Glutamatergic neuron (in vitro differentiated cells): ENCODE data around the gene TCOF1. TPM values are rescaled to one million over a fixed set of nuclear protein-coding genes. Genes with fewer than 3 reads are reported as not detected.

Source experiments
- DNase-seq: peaks from one replicate; pipeline ENCODE4 v3.0.0; 2022
- H3K27ac Mint-ChIP-seq: one replicate; pipeline ENCODE4 v1.8.0; 2020; ENCODE audit warnings: mild to moderate bottlenecking, mixed read lengths, inconsistent platforms; ENCODE audit not compliant: unreplicated experiment
- H3K27me3 Mint-ChIP-seq: one replicate; pipeline ENCODE4 v1.8.0; 2020; ENCODE audit warnings: mild to moderate bottlenecking, moderate library complexity, mixed read lengths, inconsistent platforms; ENCODE audit not compliant: unreplicated experiment
- H3K36me3 Mint-ChIP-seq: one replicate; pipeline ENCODE4 v1.8.0; 2020; ENCODE audit warnings: mild to moderate bottlenecking, mixed read lengths, inconsistent platforms; ENCODE audit not compliant: unreplicated experiment
- H3K4me1 Mint-ChIP-seq: one replicate; pipeline ENCODE4 v1.8.0; 2020; ENCODE audit warnings: mild to moderate bottlenecking, low read depth, mixed read lengths, inconsistent platforms; ENCODE audit not compliant: unreplicated experiment
- H3K4me3 Mint-ChIP-seq: one replicate; pipeline ENCODE4 v1.8.0; 2020; ENCODE audit warnings: mild to moderate bottlenecking, mixed read lengths, inconsistent platforms; ENCODE audit not compliant: unreplicated experiment
- H3K9me3 Mint-ChIP-seq: one replicate; pipeline ENCODE4 v1.8.0; 2020; ENCODE audit warnings: mild to moderate bottlenecking, moderate library complexity, mixed read lengths, inconsistent platforms; ENCODE audit not compliant: unreplicated experiment
- total RNA-seq: library from RNA; stranded (reverse); fragmentation: NEBNext Ultra II Directional; extraction: Animal tissue kit (Norgen Biotek cat#: 25700); gene quantifications from one replicate; pipeline ENCODE4 v1.2.1, GENCODE V29; 2021; ENCODE audit not compliant: unreplicated experiment
- TF ChIP-seq, protein P1 (sequence below): fragments of 200-600 bp; sonication (generic); IDR thresholded peaks from one replicate; pipeline ENCODE4 v1.5.0; 2021; ENCODE audit not compliant: partially characterized antibody, unreplicated experiment

The TCOF1 gene
- total RNA-seq, 1 donor from 2014 or later, result 39.7 TPM

DNA sequence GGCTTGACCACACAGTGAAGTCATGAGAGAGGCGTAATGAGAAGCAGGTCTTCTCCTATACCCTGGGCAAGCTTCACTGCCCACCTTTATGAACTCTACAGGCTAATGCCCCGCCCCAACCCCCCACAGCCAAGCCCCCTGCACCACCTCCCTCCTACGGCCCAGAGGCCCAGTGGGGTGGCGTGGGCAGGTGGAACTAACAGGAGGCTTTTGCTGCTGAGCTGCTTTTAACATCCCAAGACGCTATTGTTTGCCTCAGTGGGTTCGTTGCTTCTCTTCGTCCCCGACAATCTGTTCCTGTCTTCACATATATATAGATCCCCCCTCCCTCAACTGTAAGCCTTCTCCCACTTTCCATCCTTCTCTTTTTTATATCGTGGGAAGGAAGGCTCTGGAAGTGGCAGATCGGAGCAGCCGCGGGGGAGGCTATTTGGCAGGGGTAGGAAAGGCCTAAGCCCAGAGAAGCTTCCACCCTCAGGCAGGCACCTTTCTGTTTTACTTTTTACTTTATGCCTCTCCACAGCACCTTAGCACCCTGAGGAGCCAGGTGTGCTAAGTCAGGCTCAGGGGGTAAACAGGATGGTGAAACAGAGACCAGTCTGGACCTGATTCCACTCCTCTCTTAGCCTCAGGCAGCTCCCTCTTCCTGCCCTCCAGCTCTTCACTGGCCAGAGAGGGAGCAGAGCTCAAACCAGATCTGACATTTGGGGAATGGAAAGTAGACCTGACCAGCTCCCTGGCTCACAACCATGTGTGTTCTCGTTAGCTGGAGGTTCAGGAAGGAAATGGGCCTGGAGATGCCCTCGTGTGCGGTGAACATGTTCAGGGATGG is 28.7 kb downstream of the TCOF1 start:
- H3K36me3 Mint-ChIP-seq, result no peaks in the 10 kb centered on the region

DNA sequence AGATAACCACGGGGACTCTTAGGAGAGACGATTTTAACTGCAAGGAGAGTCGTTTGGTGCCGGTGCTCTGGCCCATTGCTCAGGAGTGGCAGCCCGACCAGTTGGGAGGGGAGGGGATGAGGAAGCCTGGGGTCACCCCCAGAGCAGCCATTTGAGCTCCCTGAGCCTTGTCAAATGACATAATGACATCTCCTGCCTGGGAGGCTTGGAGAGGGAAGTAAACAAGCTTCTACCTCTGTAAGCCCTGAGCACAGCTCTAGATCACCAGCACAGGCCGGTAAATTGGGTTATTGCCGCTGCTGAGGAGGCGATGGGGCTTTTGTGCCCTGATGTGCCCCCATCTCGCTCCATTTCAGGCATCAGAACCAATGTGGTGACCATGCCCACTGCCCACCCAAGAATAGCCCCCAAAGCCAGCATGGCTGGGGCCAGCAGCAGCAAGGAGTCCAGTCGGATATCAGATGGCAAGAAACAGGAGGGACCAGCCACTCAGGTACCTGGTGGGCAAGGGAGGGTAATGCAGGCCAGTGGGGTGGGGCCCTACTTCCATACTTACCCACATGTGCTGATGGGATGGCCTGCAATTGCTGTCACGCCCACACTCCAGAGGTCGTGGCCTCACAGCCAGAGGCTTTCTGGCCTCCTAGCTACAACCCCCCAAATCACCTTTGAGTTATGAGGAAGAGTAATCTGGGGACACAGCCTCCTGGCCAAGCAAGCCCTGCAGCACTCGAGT is 32.2 kb downstream of the TCOF1 start:
- Mint-ChIP-seq H3K27ac (no peak overlapping the region), H3K27me3 (no peaks in the 10 kb centered on the region), H3K4me1 (no peaks in the 10 kb centered on the region), H3K9me3 (no peaks in the 10 kb centered on the region), H3K4me3 (no peak overlapping the region), H3K36me3 (no peaks in the 10 kb centered on the region)
- TF ChIP-seq, protein P1, sequence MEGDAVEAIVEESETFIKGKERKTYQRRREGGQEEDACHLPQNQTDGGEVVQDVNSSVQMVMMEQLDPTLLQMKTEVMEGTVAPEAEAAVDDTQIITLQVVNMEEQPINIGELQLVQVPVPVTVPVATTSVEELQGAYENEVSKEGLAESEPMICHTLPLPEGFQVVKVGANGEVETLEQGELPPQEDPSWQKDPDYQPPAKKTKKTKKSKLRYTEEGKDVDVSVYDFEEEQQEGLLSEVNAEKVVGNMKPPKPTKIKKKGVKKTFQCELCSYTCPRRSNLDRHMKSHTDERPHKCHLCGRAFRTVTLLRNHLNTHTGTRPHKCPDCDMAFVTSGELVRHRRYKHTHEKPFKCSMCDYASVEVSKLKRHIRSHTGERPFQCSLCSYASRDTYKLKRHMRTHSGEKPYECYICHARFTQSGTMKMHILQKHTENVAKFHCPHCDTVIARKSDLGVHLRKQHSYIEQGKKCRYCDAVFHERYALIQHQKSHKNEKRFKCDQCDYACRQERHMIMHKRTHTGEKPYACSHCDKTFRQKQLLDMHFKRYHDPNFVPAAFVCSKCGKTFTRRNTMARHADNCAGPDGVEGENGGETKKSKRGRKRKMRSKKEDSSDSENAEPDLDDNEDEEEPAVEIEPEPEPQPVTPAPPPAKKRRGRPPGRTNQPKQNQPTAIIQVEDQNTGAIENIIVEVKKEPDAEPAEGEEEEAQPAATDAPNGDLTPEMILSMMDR, result no peak
- no peak for DNase-seq

More for the DNA sequence above, 28.7 kb downstream of the TCOF1 start:
- H3K4me3 Mint-ChIP-seq, result no peak overlapping the region
- no peaks in the 10 kb centered on the region for H3K27me3 Mint-ChIP-seq
- DNase-seq, result no peak
- no peaks in the 10 kb centered on the region for H3K4me1 Mint-ChIP-seq
- no peak overlapping the region for H3K27ac Mint-ChIP-seq
- H3K9me3 Mint-ChIP-seq, result no peaks in the 10 kb centered on the region
- TF ChIP-seq, protein P1, result no peak

DNA sequence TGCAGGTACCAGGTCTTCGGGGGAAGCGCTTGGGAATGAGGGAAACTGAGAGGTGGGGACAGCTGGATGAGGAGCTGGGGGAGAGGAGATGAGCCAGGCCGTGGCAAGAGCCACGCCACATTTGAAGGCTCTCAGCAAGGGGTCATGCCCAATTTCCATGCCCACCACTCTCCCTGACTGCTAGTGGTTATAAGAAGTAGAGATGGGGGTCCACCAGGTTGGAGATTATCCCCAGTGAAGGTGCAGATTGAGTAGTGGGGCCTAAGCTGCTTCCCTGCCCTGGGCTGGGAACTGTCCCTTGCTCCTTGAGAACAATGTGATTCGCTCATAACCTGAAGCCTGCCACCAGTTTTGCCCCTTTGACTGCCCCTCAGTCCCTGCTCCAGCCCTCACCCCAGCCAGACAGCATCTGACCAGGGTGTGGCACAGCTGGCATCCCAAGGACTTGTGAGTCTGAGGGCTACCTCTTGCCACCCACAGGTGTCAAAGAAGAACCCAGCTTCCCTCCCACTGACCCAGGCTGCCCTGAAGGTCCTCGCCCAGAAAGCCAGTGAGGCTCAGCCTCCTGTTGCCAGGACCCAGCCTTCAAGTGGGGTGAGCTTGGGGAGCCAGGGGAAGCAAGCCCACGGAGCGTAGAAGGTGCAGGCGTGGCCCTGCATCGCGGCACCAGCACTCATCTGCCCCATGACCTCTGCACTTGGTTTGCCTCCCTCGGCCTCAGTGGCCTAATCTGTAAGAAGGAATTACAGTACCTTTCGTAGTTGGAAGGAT is 33.8 kb downstream of the TCOF1 start:
- H3K4me3 Mint-ChIP-seq, result no peak overlapping the region
- H3K36me3 Mint-ChIP-seq, result peaks cover 4% of the 10 kb centered on the region
- H3K27me3 Mint-ChIP-seq, result no peaks in the 10 kb centered on the region

DNA sequence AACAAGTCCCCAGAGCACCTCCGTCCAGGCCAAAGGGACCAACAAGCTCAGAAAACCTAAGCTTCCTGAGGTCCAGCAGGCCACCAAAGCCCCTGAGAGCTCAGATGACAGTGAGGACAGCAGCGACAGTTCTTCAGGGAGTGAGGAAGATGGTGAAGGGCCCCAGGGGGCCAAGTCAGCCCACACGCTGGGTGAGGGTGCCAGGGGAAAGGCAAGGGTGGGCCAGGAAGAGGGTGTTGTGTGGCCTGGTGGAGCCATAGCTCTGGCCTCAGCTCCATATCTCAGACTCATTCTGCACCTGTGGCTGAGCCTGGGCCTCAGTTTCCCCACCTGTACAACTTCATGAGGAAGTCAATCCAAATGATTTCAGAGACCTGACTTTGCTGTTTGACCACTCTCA is 34.5 kb downstream of the TCOF1 start:
- peaks cover 8% of the 10 kb centered on the region for H3K36me3 Mint-ChIP-seq
- no peaks in the 10 kb centered on the region for H3K27me3 Mint-ChIP-seq
- H3K4me3 Mint-ChIP-seq, result no peak overlapping the region
- no peaks in the 10 kb centered on the region for H3K9me3 Mint-ChIP-seq
- no peak for DNase-seq
- TF ChIP-seq, protein P1, result no peak
- no peaks in the 10 kb centered on the region for H3K4me1 Mint-ChIP-seq
- H3K27ac Mint-ChIP-seq, result no peak overlapping the region

More for the DNA sequence above, 33.8 kb downstream of the TCOF1 start:
- Mint-ChIP-seq H3K4me1 (no peaks in the 10 kb centered on the region), H3K27ac (no peak overlapping the region), H3K9me3 (no peaks in the 10 kb centered on the region)
- TF ChIP-seq, protein P1, result no peak
- no peak for DNase-seq
